WI38 (cell line): Measurements from ENCODE around the gene DNAJB6.

Experiments
- H3K4me3 ChIP-seq: 2 replicates; pipeline ENCODE4 v1.5.1; 2011; ENCODE audit warnings: low read depth, mild to moderate bottlenecking, control low read depth, low read length
- CTCF ChIP-seq: IDR thresholded peaks from 2 replicates; pipeline ENCODE4 v1.5.1; 2012; ENCODE audit warnings: low read depth, mild to moderate bottlenecking, control low read depth, low read length

DNAJB6 gene

GRCh38 chr7:157402911-157403534 is 66.2 kb downstream of the DNAJB6 start:
- no peak overlapping the region for H3K4me3 ChIP-seq
- no peak for TF ChIP-seq CTCF

GRCh38 chr7:157403646-157404401 is 67.0 kb downstream of the DNAJB6 start:
- no peak overlapping the region for H3K4me3 ChIP-seq
- TF ChIP-seq CTCF = no peak

GRCh38 chr7:157404845-157405481 is 68.2 kb downstream of the DNAJB6 start:
- no peak overlapping the region for H3K4me3 ChIP-seq
- no peak for TF ChIP-seq CTCF

GRCh38 chr7:157405501-157405900 is 68.7 kb downstream of the DNAJB6 start:
- no peak overlapping the region for H3K4me3 ChIP-seq
- no peak for TF ChIP-seq CTCF

GRCh38 chr7:157405914-157406810 is 69.4 kb downstream of the DNAJB6 start:
- no peak overlapping the region for H3K4me3 ChIP-seq
- no peak for TF ChIP-seq CTCF

GRCh38 chr7:157406971-157407370 is 70.2 kb downstream of the DNAJB6 start:
- H3K4me3 ChIP-seq = no peak overlapping the region
- TF ChIP-seq CTCF = no peak
